A204.1 (cell line): ENCODE measurements around the gene UMAD1.

Experiments
- FAIRE-seq: peaks from 2 replicates; lab custom pipeline; 2012; peaks lifted over from hg19 to GRCh38; lab: Jason Lieb, UNC

The UMAD1 gene

GRCh38 chr7:7766671-7767070, 126.1 kb downstream of the UMAD1 start:
- peak; percentile 46 for FAIRE-seq

DNA sequence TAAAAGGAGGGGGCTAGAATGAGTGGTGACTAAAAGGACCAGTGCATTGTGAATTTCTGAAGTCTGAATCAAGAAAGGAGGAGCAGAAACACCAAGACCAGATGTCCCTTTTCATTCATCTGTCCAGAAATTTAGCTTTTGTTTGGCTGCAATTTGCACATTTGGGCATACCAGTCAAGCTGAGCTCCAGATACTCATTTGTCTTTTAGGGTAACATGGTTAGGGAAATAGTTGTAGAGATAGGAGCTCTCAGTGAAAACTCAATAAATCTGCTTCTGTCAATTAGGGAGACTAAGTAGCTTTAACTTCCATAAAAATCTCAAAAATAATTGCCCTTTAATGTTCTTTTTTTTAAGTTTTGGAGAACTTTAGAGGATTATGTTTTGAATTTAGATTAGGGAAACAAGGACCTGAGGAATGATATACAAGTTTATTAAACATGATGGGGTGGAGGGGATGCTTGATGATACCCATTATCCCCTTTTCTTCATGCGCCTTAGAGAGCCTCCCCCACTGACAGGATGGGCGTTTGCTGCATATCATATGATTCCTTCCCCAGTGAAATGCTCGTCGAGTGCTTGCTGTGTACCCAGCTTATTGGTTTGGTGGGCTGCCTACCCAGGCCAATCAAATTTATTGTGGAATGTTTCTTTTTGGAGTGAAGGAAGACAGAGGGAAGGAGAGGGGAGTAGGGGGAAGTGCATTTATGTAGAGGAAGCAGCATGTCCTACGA, 128.6 kb downstream of the UMAD1 start:
- no peak for FAIRE-seq

GRCh38 chr7:7769710-7770627, 129.4 kb downstream of the UMAD1 start:
- FAIRE-seq = no peak

DNA sequence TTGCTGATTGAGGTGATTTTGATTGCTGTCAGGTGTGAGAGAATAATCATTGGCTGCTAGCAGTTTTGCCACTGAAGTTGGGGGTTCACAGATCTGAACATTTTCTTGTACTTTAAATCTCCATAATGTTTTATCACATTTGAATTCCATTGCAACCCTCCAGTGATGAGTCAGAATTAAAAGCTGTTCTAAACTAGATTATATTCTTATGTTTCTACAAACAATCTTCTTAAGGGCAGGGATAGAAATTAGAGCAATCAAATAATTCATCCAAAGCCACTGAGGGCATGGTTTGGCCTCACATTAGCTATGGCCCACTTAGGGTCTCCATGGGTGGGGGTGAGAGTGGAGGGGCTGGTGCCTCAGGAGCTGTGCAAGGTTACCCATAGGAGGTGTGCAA, 130.9 kb downstream of the UMAD1 start:
- no peak for FAIRE-seq

GRCh38 chr7:7772397-7772821, 131.9 kb downstream of the UMAD1 start:
- FAIRE-seq = no peak

- no peak for FAIRE-seq
These were observed 133.1 kb downstream of the UMAD1 start for GRCh38 chr7:7773334-7774309.

GRCh38 chr7:7779888-7780287, 139.3 kb downstream of the UMAD1 start:
- FAIRE-seq = no peak

GRCh38 chr7:7783001-7783400, 142.4 kb downstream of the UMAD1 start:
- no peak for FAIRE-seq

DNA sequence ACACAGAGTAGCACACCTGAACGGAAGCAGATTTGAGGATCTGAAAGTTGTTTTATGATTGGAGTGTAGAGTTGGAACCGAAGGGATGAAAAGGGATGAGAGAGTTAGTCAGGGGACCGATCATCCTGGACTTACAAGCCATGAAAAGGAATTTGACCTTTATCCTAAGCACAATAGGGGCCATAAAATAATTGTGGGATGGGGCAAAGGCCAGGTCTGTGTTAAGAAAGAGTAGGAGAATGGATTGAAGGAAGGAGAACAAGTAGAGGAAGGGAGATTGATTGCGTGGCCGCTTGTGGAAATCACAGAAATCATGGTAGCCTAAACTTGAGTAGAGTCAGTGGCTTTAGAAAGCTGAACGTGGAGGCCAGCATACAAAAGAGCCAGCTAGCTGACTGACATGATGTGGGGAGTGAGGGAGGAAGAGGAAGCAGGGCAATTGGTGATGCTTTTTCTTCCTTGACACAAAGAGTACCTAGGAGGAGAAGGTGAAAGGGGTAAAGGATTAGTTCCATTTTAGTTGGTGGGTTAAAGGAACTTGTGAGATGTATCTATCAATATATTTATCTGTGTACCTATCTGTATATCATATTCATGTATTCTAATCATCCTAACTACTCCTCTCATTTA, 144.9 kb downstream of the UMAD1 start:
- no peak for FAIRE-seq

DNA sequence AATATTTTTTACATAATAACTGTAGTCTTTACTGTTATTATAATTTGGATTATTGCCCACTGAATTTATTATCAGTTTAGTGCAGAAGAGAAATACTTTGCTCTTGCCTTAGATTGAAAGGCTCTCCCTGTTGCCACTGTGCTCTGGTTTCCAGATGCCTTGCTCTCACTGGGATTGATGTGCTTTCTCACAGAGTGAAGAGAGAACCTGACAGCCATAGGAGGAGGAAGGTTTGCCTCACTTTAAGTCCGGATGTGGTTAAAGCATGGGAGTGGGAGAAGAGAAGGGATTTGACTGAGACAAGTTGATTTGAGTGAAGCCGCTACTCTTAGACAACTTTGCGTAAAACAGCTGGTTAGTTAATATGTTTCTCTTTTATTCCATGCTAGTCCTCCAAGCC, 146.0 kb downstream of the UMAD1 start:
- FAIRE-seq = no peak

DNA sequence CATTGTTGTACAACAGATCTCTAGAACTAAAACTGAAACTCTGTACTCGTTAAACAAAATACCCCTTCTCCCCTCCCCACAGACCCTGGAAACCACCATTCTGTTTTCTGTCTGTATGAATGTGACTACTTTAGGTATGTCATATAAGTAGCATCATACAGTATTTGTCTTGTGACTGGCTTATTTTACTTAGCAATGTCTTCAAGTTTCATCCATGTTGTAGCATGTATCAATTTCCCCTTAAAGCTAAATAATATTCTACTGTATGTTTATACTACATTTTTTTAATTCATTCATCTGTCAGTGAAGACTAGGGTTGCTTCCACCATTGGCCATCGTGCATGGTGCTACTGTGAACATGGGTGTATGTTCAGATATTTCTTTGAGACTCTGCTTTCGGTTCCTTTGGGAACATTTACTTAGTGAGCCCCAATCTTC, 149.0 kb downstream of the UMAD1 start:
- no peak for FAIRE-seq

DNA sequence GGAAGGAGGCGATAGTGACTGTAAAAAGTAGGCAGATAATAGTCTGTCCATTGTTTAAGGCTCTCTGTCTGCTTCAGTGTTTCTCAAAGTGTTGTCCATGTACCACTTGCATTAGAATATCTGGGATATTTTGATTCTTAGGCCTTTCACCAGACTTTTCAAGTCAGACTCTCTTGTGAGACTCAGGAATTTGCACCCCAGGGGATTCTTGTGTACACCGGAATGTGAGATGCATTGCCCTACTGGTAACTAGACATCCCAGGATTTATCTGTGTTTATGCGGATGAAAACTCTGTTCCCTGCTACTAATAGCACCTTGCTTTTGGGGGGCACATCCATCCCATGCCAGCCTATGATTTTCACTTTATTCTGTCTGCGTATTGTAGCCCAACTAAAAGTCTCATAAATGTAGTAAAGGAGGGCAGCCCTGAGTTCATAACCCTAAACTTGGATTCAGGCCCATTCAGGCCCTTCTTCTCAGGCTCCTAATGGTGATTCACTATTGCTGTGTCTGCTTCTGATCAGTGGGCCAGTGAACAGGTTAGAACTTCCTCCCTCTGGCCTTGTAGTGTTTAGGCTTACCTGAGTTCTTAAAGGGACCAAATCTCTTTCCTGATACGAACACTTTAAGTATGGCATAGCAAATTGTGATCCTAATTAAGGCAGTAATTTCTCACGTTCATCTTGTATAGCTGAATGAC, 149.6 kb downstream of the UMAD1 start:
- FAIRE-seq = no peak

- no peak for FAIRE-seq
These were observed 151.0 kb downstream of the UMAD1 start for GRCh38 chr7:7791523-7791922.

DNA sequence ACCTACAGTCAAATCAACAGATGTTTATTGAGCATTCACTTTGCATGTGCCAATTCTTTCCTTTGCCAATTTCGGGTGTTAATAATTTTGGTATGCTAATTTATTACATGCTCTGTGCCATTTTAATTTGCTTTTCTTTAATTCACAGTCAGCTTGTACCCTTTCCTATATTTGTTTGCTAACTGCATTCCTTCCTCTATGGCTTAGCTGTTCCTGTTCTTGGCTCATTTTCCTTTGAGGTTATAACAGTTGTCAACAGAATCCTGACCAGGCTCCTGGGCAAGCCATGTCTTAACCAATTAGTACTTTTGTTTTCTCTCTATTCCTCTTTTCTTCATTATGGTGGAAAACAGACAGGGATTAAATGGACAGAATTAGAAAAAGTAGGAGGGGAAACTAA, 151.5 kb downstream of the UMAD1 start:
- no peak for FAIRE-seq

GRCh38 chr7:7793249-7793648, 152.7 kb downstream of the UMAD1 start:
- no peak for FAIRE-seq

DNA sequence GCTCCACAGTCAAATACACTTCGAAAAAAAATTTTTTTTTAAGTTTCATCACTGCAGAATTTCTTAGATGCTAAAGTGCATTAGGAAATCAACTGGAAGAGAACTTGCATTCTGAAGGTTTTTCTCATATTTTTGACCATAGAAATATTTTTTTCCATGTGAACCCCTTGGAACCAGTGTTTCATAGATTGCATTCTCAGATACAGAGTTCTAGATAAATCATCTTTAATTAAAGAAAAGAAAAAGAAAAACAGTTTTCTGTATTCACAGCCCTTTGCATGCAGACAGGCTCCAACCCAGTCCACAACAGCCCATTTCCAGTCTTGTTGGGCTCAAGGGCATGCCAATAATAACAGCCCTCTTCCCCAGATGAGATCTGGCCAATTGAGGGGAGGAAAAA, 153.4 kb downstream of the UMAD1 start:
- no peak for FAIRE-seq

- FAIRE-seq = no peak
These were observed 154.7 kb downstream of the UMAD1 start for GRCh38 chr7:7795203-7795602.

DNA sequence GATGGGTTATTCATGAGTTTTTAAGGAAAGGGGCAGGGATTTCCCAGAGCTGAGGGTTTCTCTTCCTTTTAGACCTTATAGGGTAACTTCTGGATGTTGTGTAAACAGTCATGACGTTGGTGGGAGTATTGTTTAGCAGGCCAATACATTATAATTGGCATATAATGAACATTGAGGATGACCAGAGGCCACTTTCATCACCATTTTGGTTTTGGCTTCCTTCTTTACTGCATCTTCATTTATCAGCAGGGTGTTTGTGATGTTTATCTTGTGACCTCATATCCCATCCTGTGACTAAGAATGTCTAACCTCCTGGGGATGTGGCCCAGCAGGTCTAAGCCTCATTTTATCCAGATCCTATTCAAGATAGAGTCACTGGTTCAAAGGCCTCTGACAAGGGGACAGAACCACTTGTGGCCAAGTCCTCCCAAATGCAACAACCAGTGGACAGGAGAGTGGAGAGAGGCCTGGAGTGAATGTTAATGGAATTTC, 155.1 kb downstream of the UMAD1 start:
- no peak for FAIRE-seq

GRCh38 chr7:7798510-7798909, 158.0 kb downstream of the UMAD1 start:
- FAIRE-seq = no peak

- FAIRE-seq = no peak
These were observed 158.6 kb downstream of the UMAD1 start for GRCh38 chr7:7799138-7799537.

DNA sequence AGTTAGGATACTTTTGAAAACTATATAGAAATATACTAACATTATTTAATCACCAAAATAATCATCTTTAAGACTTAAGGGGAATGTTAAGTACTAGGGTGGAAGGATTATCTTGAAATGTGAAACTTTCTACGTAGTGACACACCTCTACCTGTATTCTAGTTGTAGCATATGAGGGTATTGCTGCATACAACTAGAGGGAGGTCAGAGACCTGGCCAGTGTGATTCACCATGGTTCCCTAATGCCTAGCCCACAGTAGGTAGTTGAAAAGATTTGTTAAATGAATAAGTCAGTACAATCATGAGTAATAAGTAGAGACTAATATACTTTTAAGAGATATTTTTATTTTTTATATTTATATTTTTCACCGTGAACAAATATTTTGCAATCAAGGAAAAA, 162.0 kb downstream of the UMAD1 start:
- FAIRE-seq = no peak
